SK-N-SH (cell line): Measurements from ENCODE around the gene HCST. TPM values are rescaled to one million over a fixed set of nuclear protein-coding genes. Genes with fewer than 3 reads are reported as not detected.

Source experiments
- CTCF ChIA-PET: fragments of 300-600, 350-600 bp; formaldehyde crosslinking; extraction: SDS; loops from one replicate; lab custom pipeline; 2021; lab: Yijun Ruan, JAX
- POLR2A ChIA-PET: fragments of 350-600 bp; sonication (Branson Sonifier 250); formaldehyde crosslinking; extraction: SDS; loops from one replicate; lab custom pipeline; 2020; ENCODE audit warnings: antibody characterized with exemption, inconsistent platforms; lab: Yijun Ruan, JAX
- DNase-seq: peaks from one replicate; pipeline ENCODE4 v3.0.0; 2012
- H2AFZ ChIP-seq: fragments of 200-600 bp; sonication (generic); 2 replicates; pipeline ENCODE4 v1.8.1; 2016; ENCODE audit warnings: antibody characterized with exemption, mild to moderate bottlenecking, low read depth
- H3F3A ChIP-seq: fragments of 200-600 bp; sonication (generic); replicated peaks from 2 replicates; pipeline ENCODE3; 2016; ENCODE audit warnings: antibody characterized with exemption, mild to moderate bottlenecking; ENCODE audit not compliant: insufficient read depth
- H3K27ac ChIP-seq, 2 experiments: fragments of 200-500 bp in 1 of 2; fragments of 200-600 bp in 1 of 2; sonication (Bioruptor generic) in 1 of 2; sonication (generic), shearing (Covaris generic) in 1 of 2; 2 replicates each; pipeline versions ENCODE4 v1.5.1 to v1.6.1; 2014 to 2016; ENCODE audit warnings: low read depth in 2 of 2, inconsistent platforms in 1 of 2, low read length in 1 of 2, mild to moderate bottlenecking in 1 of 2, mixed read lengths in 1 of 2
- H3K27me3 ChIP-seq: fragments of 200-600 bp; sonication (generic), shearing (Covaris generic); 2 replicates; pipeline ENCODE4 v1.6.1; 2016; ENCODE audit warnings: mixed run types; ENCODE audit not compliant: insufficient read depth
- H3K36me3 ChIP-seq, 2 experiments: fragments of 200-500 bp in 1 of 2; fragments of 200-600 bp in 1 of 2; sonication (Bioruptor generic) in 1 of 2; sonication (generic) in 1 of 2; replicated peaks in 1 of 2; 2 replicates each; pipeline versions ENCODE3 to v1.5.1; 2014 to 2016; ENCODE audit warnings: low read length in 1 of 2, mild to moderate bottlenecking in 1 of 2; ENCODE audit not compliant: insufficient read depth in 2 of 2, control insufficient read depth in 1 of 2
- H3K4me1 ChIP-seq, 2 experiments: fragments of 200-500 bp in 1 of 2; fragments of 200-600 bp in 1 of 2; sonication (Bioruptor generic) in 1 of 2; sonication (generic), shearing (Covaris generic) in 1 of 2; 2 replicates each; pipeline versions ENCODE4 v1.5.1 to v1.6.1; 2014 to 2016; ENCODE audit warnings: low read depth in 1 of 2, low read length in 1 of 2, mixed run types in 1 of 2; ENCODE audit not compliant: insufficient read depth in 2 of 2, control insufficient read depth in 1 of 2
- H3K4me2 ChIP-seq: fragments of 200-600 bp; sonication (generic), shearing (Covaris generic); 2 replicates; pipeline ENCODE4 v1.6.1; 2017; ENCODE audit warnings: mixed run types
- H3K4me3 ChIP-seq, 2 experiments: fragments of 200-500 bp in 1 of 2; fragments of 200-600 bp in 1 of 2; sonication (Bioruptor generic) in 1 of 2; sonication (generic), shearing (Covaris generic) in 1 of 2; 2 replicates each; pipeline versions ENCODE4 v1.5.1 to v1.8.1; 2014 to 2016; ENCODE audit warnings: low read depth in 2 of 2, inconsistent platforms in 1 of 2, low read length in 1 of 2, mild to moderate bottlenecking in 1 of 2, mixed read lengths in 1 of 2, moderate library complexity in 1 of 2
- H3K79me2 ChIP-seq: fragments of 200-600 bp; sonication (generic); 2 replicates; pipeline ENCODE4 v1.8.1; 2017; ENCODE audit warnings: mild to moderate bottlenecking; ENCODE audit not compliant: insufficient read depth
- H3K9ac ChIP-seq: fragments of 200-600 bp; sonication (generic); 2 replicates; pipeline ENCODE4 v1.6.1; 2017; ENCODE audit warnings: mixed run types
- H3K9me2 ChIP-seq: fragments of 200-600 bp; sonication (generic); 2 replicates; pipeline ENCODE4 v1.6.1; 2017; ENCODE audit warnings: mixed run types
- H3K9me3 ChIP-seq: fragments of 200-600 bp; sonication (generic); 2 replicates; pipeline ENCODE4 v1.6.1; 2017; ENCODE audit warnings: mixed run types, mild to moderate bottlenecking, moderate library complexity
- H4K20me1 ChIP-seq: fragments of 200-600 bp; sonication (generic); 2 replicates; pipeline ENCODE4 v1.6.1; 2017; ENCODE audit warnings: mild to moderate bottlenecking, mixed run types; ENCODE audit not compliant: insufficient read depth
- CHD2 ChIP-seq: fragments of 150-350 bp; IDR thresholded peaks from 2 replicates; pipeline ENCODE4 v1.6.1; 2018; ENCODE audit warnings: low read length; ENCODE audit not compliant: partially characterized antibody
- EP300 ChIP-seq, 2 experiments: IDR thresholded peaks; 2 replicates each; pipeline versions ENCODE4 v1.4.0 to v1.6.1; 2012; ENCODE audit warnings: borderline replicate concordance in 1 of 2, low read depth in 1 of 2, low read length in 1 of 2
- FOSL2 ChIP-seq: IDR thresholded peaks from 2 replicates; pipeline ENCODE4 v1.4.0; 2012; ENCODE audit warnings: low read depth, mild to moderate bottlenecking, moderate library complexity, borderline replicate concordance
- FOXM1 ChIP-seq: IDR thresholded peaks from 2 replicates; pipeline ENCODE4 v1.4.0; 2012; ENCODE audit warnings: low read depth, mild to moderate bottlenecking
- MAX ChIP-seq: IDR thresholded peaks from 2 replicates; pipeline ENCODE4 v1.4.0; 2012; ENCODE audit warnings: low read depth
- MEF2A ChIP-seq: IDR thresholded peaks from 2 replicates; pipeline ENCODE4 v1.4.0; 2012; ENCODE audit warnings: low read depth, borderline replicate concordance
- MXI1 ChIP-seq: IDR thresholded peaks from 2 replicates; pipeline ENCODE4 v1.6.1; 2012; ENCODE audit warnings: mild to moderate bottlenecking, low read depth, low read length, improper control_type of control experiment
- NRF1 ChIP-seq: IDR thresholded peaks from 2 replicates; pipeline ENCODE4 v1.6.1; 2012; ENCODE audit warnings: low read depth, mild to moderate bottlenecking, low read length
- PBX3 ChIP-seq: IDR thresholded peaks from 2 replicates; pipeline ENCODE4; 2012
- RAD21 ChIP-seq: IDR thresholded peaks from 2 replicates; pipeline ENCODE4 v1.6.1; 2012; ENCODE audit warnings: mild to moderate bottlenecking, low read length
- RFX5 ChIP-seq: IDR thresholded peaks from 2 replicates; pipeline ENCODE4 v1.6.1; 2012; ENCODE audit warnings: mild to moderate bottlenecking, improper control_type of control experiment, low read length
- SIN3A ChIP-seq: IDR thresholded peaks from 2 replicates; pipeline ENCODE4 v1.6.1; 2012; ENCODE audit warnings: low read depth, mild to moderate bottlenecking, low read length, moderate library complexity, borderline replicate concordance
- USF1 ChIP-seq: IDR thresholded peaks from 2 replicates; pipeline ENCODE4 v1.4.0; 2012; ENCODE audit warnings: low read depth, borderline replicate concordance
- USF2 ChIP-seq: fragments of 150-350 bp; IDR thresholded peaks from 2 replicates; pipeline ENCODE4 v1.6.1; 2017; ENCODE audit warnings: antibody characterized with exemption, low read length, low read depth, borderline replicate concordance
- YY1 ChIP-seq: IDR thresholded peaks from 2 replicates; pipeline ENCODE4 v1.4.0; 2012; ENCODE audit warnings: low read depth, mild to moderate bottlenecking
- ZBTB33 ChIP-seq: IDR thresholded peaks from 2 replicates; pipeline ENCODE4 v1.4.0; 2012; ENCODE audit warnings: low read depth, borderline replicate concordance
- WGBS: methylation state at CpG from one replicate; pipeline ENCODE4 v1.1.6; 2017; ENCODE audit warnings: low lambda C conversion rate; 5-methylcytosine and 5-hydroxymethylcytosine counted together
- polyA plus RNA-seq, 3 experiments: library from polyadenylated mRNA; depleted of rRNA; stranded (reverse); fragments of >200 nt; gene quantifications; 2 replicates each; pipeline ENCODE4 v1.2.3, GENCODE V29; 2012

HCST gene
- polyA plus RNA-seq, 1 of the 3 experiments (the other 2 are of a cell fraction), result 0.59 TPM

GRCh38 chr19:35932291-35932936 lies 30.1 kb downstream of the HCST start (continued):
- TF ChIP-seq USF2 (no peak), FOSL2 (no peak)
- TF ChIP-seq, all 33 proteins: peak for 0

GRCh38 chr19:35935911-35936737 lies 33.8 kb downstream of the HCST start, which contains the start of gene LRFN3:
LRFN3 (plus strand) TSS chr19:35936374; CDS start chr19:35939426, 3,052 bp downstream.
- H3F3A ChIP-seq, result no peaks in the 10 kb centered on the region
- TF ChIP-seq NRF1 (peak; percentile 58), MAX (peak; percentile 87), MEF2A (no peak), MXI1 (peak; percentile 34; the same call in 1 of the 2 replicates)
- peak within 1 kb of the TSS; percentile 68 to 100 for H3K4me3 ChIP-seq
- POLR2A ChIA-PET, result no interaction called here
- no peaks in the 10 kb centered on the region; the same call in 1 of the 2 replicates for H3K79me2 ChIP-seq
- H3K27me3 ChIP-seq, result no peaks in the 10 kb centered on the region
- H3K4me2 ChIP-seq, result peak within 1 kb of the TSS; percentile 100
- H3K27ac ChIP-seq, result peak within 1 kb of the TSS in 1 of 2 experiments; percentile 24; a peak in 2 of 4 replicates
- H4K20me1 ChIP-seq, result 0 out of 2 replicates have a peak, but pooled peaks cover 3% of the 10 kb centered on the region
- CTCF ChIA-PET, result no interaction called here
- H3K4me1 ChIP-seq, result peaks cover 0 to 25% of the 10 kb centered on the region in 2 experiments; a peak in 2 of 4 replicates
- peak within 1 kb of the TSS; percentile 81 for H3K9ac ChIP-seq
- H3K9me2 ChIP-seq, result no peaks in the 10 kb centered on the region
- peak; percentile 94 for DNase-seq
- WGBS, result 2% methylated on average over 21 of the region's 68 CpGs
- H2AFZ ChIP-seq, result peak within 1 kb of the TSS; percentile 95
- H3K9me3 ChIP-seq, result no peaks in the 10 kb centered on the region
- no peaks in the 10 kb centered on the region for H3K36me3 ChIP-seq

- H3K9ac ChIP-seq, result peak overlapping the region; percentile 81
- peaks cover 0 to 24% of the 10 kb centered on the region in 2 experiments; a peak in 1 of 4 replicates for H3K4me1 ChIP-seq
- H3K4me2 ChIP-seq, result peak overlapping the region; percentile 100
- H3K36me3 ChIP-seq, result no peaks in the 10 kb centered on the region
- H3K27me3 ChIP-seq, result no peaks in the 10 kb centered on the region
- DNase-seq, result no peak
- peak overlapping the region in 1 of 2 experiments; percentile 24; a peak in 2 of 4 replicates for H3K27ac ChIP-seq
- peak overlapping the region; percentile 74; the same call in 1 of the 2 replicates for H2AFZ ChIP-seq
- ChIA-PET CTCF (interaction anchor here (0.8 to 0.9 kb wide), 2 partner anchors 55 to 77 kb away, joined by 3 read pairs; partner anchors contain the start of gene ALKBH6), POLR2A (no interaction called here)
- H3K9me3 ChIP-seq, result no peaks in the 10 kb centered on the region
- 0 out of 2 replicates have a peak, but pooled peaks cover 3% of the 10 kb centered on the region for H4K20me1 ChIP-seq
- no peaks in the 10 kb centered on the region; the same call in 1 of the 2 replicates for H3K79me2 ChIP-seq
- H3K9me2 ChIP-seq, result no peaks in the 10 kb centered on the region
- WGBS, result 11% methylated on average over 11 of the region's 11 CpGs
- peak overlapping the region; percentile 68 to 100 for H3K4me3 ChIP-seq
- H3F3A ChIP-seq, result no peaks in the 10 kb centered on the region
- TF ChIP-seq PBX3 (no peak), CHD2 (no peak), EP300 (IDR thresholded peaks at IDR 0.05; ENCODE audit: borderline replicate concordance in 1 of 2, low read depth in 1 of 2, low read length in 1 of 2) (no peak), NRF1 (no peak), MAX (no peak), RFX5 (no peak), SIN3A (no peak), YY1 (no peak), ZBTB33 (no peak), FOXM1 (no peak), RAD21 (no peak), USF1 (no peak)
These were observed 34.5 kb downstream of the HCST start for GRCh38 chr19:35936738-35937268.
